K562 (cell line): Measurements from ENCODE around the gene SRPK3. TPM values are rescaled to one million over a fixed set of nuclear protein-coding genes. Genes with fewer than 3 reads are reported as not detected.

Experiments
- ATAC-seq: fragments of 200-7000 bp; cut with Tn5 transposase; 3 replicates; pipeline ENCODE4 v1.9.1; 2020; ENCODE audit warnings: moderate library complexity
- BruUV-seq: library from RNA; stranded (reverse); fragments of 400-500 nt; replicated peaks from 2 replicates; lab custom pipeline; 2021; lab: Mats Ljungman, UMichigan
- CTCF ChIA-PET: fragments of 300-600 bp; formaldehyde crosslinking; extraction: SDS; loops from one replicate; lab custom pipeline; 2021; ENCODE audit warnings: low intra/inter-chr PET ratio; lab: Yijun Ruan, JAX
- POLR2A ChIA-PET: fragments of 300-600, 350-650 bp; sonication (Branson Sonifier 250); formaldehyde crosslinking; extraction: SDS; loops from one replicate; lab custom pipeline; 2021; ENCODE audit warnings: antibody characterized with exemption, inconsistent platforms; lab: Yijun Ruan, JAX
- DNase-seq, 4 experiments: peaks; one replicate each; pipeline versions ENCODE4 v3.0.0 to v3.0.0-alpha.2; 2011 to 2018; ENCODE audit warnings: low spot score in 3 of 4, mixed read lengths in 3 of 4; ENCODE audit errors: extremely low read depth in 1 of 4
- FAIRE-seq: peaks from 2 replicates; lab custom pipeline; 2011; peaks lifted over from hg19 to GRCh38; lab: Jason Lieb, UNC
- H2AFZ ChIP-seq: 2 replicates; pipeline ENCODE4 v1.6.0; 2011; ENCODE audit warnings: low read depth, low read length, control low read depth, inconsistent platforms
- H3K27ac ChIP-seq: fragments of 200-600 bp; 3 replicates; pipeline ENCODE4 v1.8.0; 2011; ENCODE audit warnings: low read depth, mild to moderate bottlenecking, control low read depth, inconsistent platforms, low read length, moderate library complexity, mixed read lengths; ENCODE audit errors: extremely low read depth
- H3K27me3 ChIP-seq, 2 experiments: fragments of 300-600 bp in 1 of 2; 2 replicates in 1 of 2; 3 replicates in 1 of 2; pipeline versions ENCODE4 v1.6.0 to v1.8.0; 2011; ENCODE audit warnings: inconsistent platforms in 2 of 2, low read length in 2 of 2, mild to moderate bottlenecking in 1 of 2, mixed read lengths in 1 of 2, moderate library complexity in 1 of 2; ENCODE audit not compliant: control insufficient read depth in 2 of 2, insufficient read depth in 2 of 2
- H3K36me3 ChIP-seq: fragments of 300-600 bp; 3 replicates; pipeline ENCODE4 v1.8.0; 2011; ENCODE audit warnings: mild to moderate bottlenecking, low read length, inconsistent platforms; ENCODE audit not compliant: control insufficient read depth, insufficient read depth
- H3K4me1 ChIP-seq, 2 experiments: fragments of 200-600 bp in 1 of 2; replicated peaks in 1 of 2; 2 replicates in 1 of 2; 3 replicates in 1 of 2; pipeline versions ENCODE4 v1.5.1 to v1.8.0; 2011; ENCODE audit warnings: inconsistent platforms in 2 of 2, low read length in 2 of 2, mild to moderate bottlenecking in 1 of 2, mixed read lengths in 1 of 2, moderate library complexity in 1 of 2; ENCODE audit not compliant: control insufficient read depth in 2 of 2, insufficient read depth in 2 of 2
- H3K4me2 ChIP-seq: 2 replicates; pipeline ENCODE4 v1.6.1; 2011; ENCODE audit warnings: low read length, control low read depth, inconsistent platforms, mixed read lengths; ENCODE audit not compliant: insufficient read depth
- H3K4me3 ChIP-seq: fragments of 200-600 bp; sonication (generic), shearing (Covaris generic); 2 replicates; pipeline ENCODE4 v1.5.1; 2016; ENCODE audit warnings: control low read depth, inconsistent platforms
- H3K79me2 ChIP-seq: fragments of 200-600 bp; 3 replicates; pipeline ENCODE4 v1.8.0; 2011; ENCODE audit warnings: low read length, inconsistent platforms; ENCODE audit not compliant: control insufficient read depth, insufficient read depth
- H3K9ac ChIP-seq, 2 experiments: 2 replicates each; pipeline versions ENCODE4 v1.6.0 to v1.6.1; 2011; ENCODE audit warnings: low read depth in 2 of 2, low read length in 2 of 2, control low read depth in 1 of 2, inconsistent platforms in 1 of 2, mild to moderate bottlenecking in 1 of 2, mixed read lengths in 1 of 2; ENCODE audit not compliant: insufficient read depth in 1 of 2
- H3K9me1 ChIP-seq: one replicate; pipeline ENCODE4 v1.6.0; 2011; ENCODE audit warnings: inconsistent platforms, mild to moderate bottlenecking, low read length, moderate library complexity; ENCODE audit not compliant: control insufficient read depth, insufficient read depth
- H3K9me3 ChIP-seq: replicated peaks from 2 replicates; pipeline ENCODE4 v1.5.1; 2011; ENCODE audit warnings: low read depth, low read length, inconsistent platforms; ENCODE audit not compliant: control insufficient read depth, insufficient read depth
- H4K20me1 ChIP-seq: replicated peaks from 2 replicates; pipeline ENCODE4 v1.6.1; 2011; ENCODE audit warnings: low read length, inconsistent platforms, mixed read lengths; ENCODE audit not compliant: control insufficient read depth, insufficient read depth
- CBX5 ChIP-seq: IDR thresholded peaks from 2 replicates; pipeline ENCODE4 v1.6.1; 2014; ENCODE audit warnings: low read depth, borderline replicate concordance
- CTBP1 ChIP-seq: fragments of 450-650 bp; IDR thresholded peaks from 2 replicates; pipeline ENCODE4 v1.6.1; 2016; ENCODE audit warnings: borderline replicate concordance
- CUX1 ChIP-seq: fragments of 200-800 bp; sonication (Bioruptor generic); IDR thresholded peaks from 2 replicates; pipeline ENCODE4 v1.6.1; 2016; ENCODE audit warnings: missing genetic modification characterization, missing compliant biosample characterization
- FOXJ3 ChIP-seq: sonication (generic); formaldehyde crosslinking; IDR thresholded peaks from 2 replicates; pipeline ENCODE4 v1.4.0; 2020; ENCODE audit warnings: mild to moderate bottlenecking, missing genetic modification reagents
- GTF2B ChIP-seq: IDR thresholded peaks from 2 replicates; pipeline ENCODE4 v1.6.1; 2011; ENCODE audit not compliant: insufficient read length; ENCODE audit errors: extremely low read depth
- JUN ChIP-seq, 2 experiments: sonication (generic) in 1 of 2; formaldehyde crosslinking in 1 of 2; IDR thresholded peaks; 2 replicates each; pipeline versions ENCODE4 v1.6.1 to v1.8.0; 2012 to 2022; ENCODE audit warnings: borderline replicate concordance in 2 of 2, mild to moderate bottlenecking in 2 of 2, improper control_type of control experiment in 1 of 2, low read depth in 1 of 2, low read length in 1 of 2, missing genetic modification reagents in 1 of 2
- JUNB ChIP-seq: fragments of 450-650 bp; formaldehyde crosslinking; conservative IDR thresholded peaks from 2 replicates; pipeline ENCODE4 v1.4.0; 2020; ENCODE audit warnings: mild to moderate bottlenecking
- KDM2B ChIP-seq: fragments of 250-450 bp; sonication (Bioruptor Pico); IDR thresholded peaks from 2 replicates; pipeline ENCODE4 v1.8.0; 2021; ENCODE audit warnings: mild to moderate bottlenecking, moderate library complexity
- LCOR ChIP-seq: sonication (generic); formaldehyde crosslinking; IDR thresholded peaks from 2 replicates; pipeline ENCODE4 v1.8.0; 2022; ENCODE audit warnings: mild to moderate bottlenecking, missing genetic modification reagents
- MEIS2 ChIP-seq: fragments of 450-650 bp; IDR thresholded peaks from 2 replicates; pipeline ENCODE4 v1.6.1; 2014; ENCODE audit warnings: mild to moderate bottlenecking; ENCODE audit not compliant: partially characterized antibody
- PTTG1 ChIP-seq: fragments of 450-650 bp; IDR thresholded peaks from 2 replicates; pipeline ENCODE4 v1.6.1; 2016; ENCODE audit warnings: low read depth, mild to moderate bottlenecking, missing genetic modification characterization, missing compliant biosample characterization
- SIX5 ChIP-seq, 2 experiments: IDR thresholded peaks; 2 replicates each; pipeline ENCODE4 v1.6.1; 2011; ENCODE audit warnings: low read length in 2 of 2, borderline replicate concordance in 1 of 2, low read depth in 1 of 2, mild to moderate bottlenecking in 1 of 2, moderate library complexity in 1 of 2; ENCODE audit not compliant: insufficient read depth in 1 of 2
- SUPT5H ChIP-seq: fragments of 450-650 bp; IDR thresholded peaks from 2 replicates; pipeline ENCODE4 v1.6.1; 2016
- TCF7 ChIP-seq: sonication (generic); IDR thresholded peaks from 2 replicates; pipeline ENCODE4 v1.6.1; 2016; ENCODE audit warnings: antibody characterized with exemption, borderline replicate concordance
- XRCC5 ChIP-seq: fragments of 200-400 bp; formaldehyde crosslinking; IDR thresholded peaks from 2 replicates; pipeline ENCODE4 v1.6.1; 2017; ENCODE audit warnings: low read depth, mild to moderate bottlenecking, low read length
- ZNF23 ChIP-seq: fragments of 250-450 bp; sonication (Bioruptor Pico); IDR thresholded peaks from 2 replicates; pipeline ENCODE4 v1.4.0; 2020; ENCODE audit warnings: mild to moderate bottlenecking
- ZNF589 ChIP-seq: fragments of 200-800 bp; sonication (Bioruptor generic); IDR thresholded peaks from 2 replicates; pipeline ENCODE4 v1.6.1; 2016; ENCODE audit warnings: low read depth, missing genetic modification characterization, missing compliant biosample characterization
- WGBS: fragments of 100-300 bp; shearing (Covaris generic); methylation state at CpG from one replicate; pipeline ENCODE4 v1.1.6; 2016; ENCODE audit warnings: low coverage, mixed read lengths; ENCODE audit not compliant: insufficient coverage; ENCODE audit errors: missing lambda C conversion rate; 5-methylcytosine and 5-hydroxymethylcytosine counted together
- in situ Hi-C: fragments of 300-500 bp; cut with MboI; formaldehyde crosslinking; loops from 4 replicates; pipeline ENCODE4 v1.15.0; 2018; ENCODE audit warnings: inconsistent platforms, mixed read lengths
- intact Hi-C: fragments of 100-400 bp; cut with micrococcal nuclease; formaldehyde crosslinking; loops from 2 replicates; pipeline ENCODE4 v1.14.2; 2022
- polyA plus RNA-seq, 8 experiments: library from polyadenylated mRNA; depleted of rRNA in 4 of 8; stranded (reverse) in 5 of 8; unstranded in 3 of 8; fragments of >200 nt; fragmentation: Nextera tagmentation in 2 of 8; fragmentation: Illumina TruSeq in 1 of 8; extraction: Ambion mirVana in 2 of 8; extraction: Trizol in 1 of 8; gene quantifications; 2 replicates each; pipeline versions ENCODE4 v1.2.1 to v1.2.3, GENCODE V29; 2011 to 2014; ENCODE audit warnings: inconsistent platforms in 1 of 8, missing spikeins in 1 of 8
- total RNA-seq, 7 experiments: library from RNA; depleted of rRNA in 6 of 7; stranded (reverse); fragments of >200 nt in 6 of 7; fragmentation: Illumina TruSeq in 2 of 7; extraction: Trizol in 2 of 7; gene quantifications; 2 replicates each; pipeline versions ENCODE4 v1.2.1 to v1.2.3, GENCODE V29; 2011 to 2021; ENCODE audit warnings: low replicate concordance in 1 of 7

SRPK3 gene
- total and polyA plus RNA-seq, 9 of the 15 experiments (the other 6 are each of a cell fraction or from before 2014, with no cell fraction given) = 0.01 to 0.09 (median 0.04) TPM; not detected in 2

- H4K20me1 ChIP-seq = no peaks in the 10 kb centered on the region
- H3K4me1 ChIP-seq = peaks cover 8 to 39% of the 10 kb centered on the region in 2 experiments; a peak in 4 of 5 replicates
- no TSS peak for BruUV-seq
- peak; percentile 90 for ATAC-seq
- H3K9ac ChIP-seq = no peak overlapping the region
- no peaks in the 10 kb centered on the region for H3K9me1 ChIP-seq
- DNase-seq = peak in 3 of 4 experiments; percentile 28 to 65 (median 35)
- POLR2A ChIA-PET = no interaction called here
- H3K9me3 ChIP-seq = 0 out of 2 replicates have a peak, but pooled peaks cover 2% of the 10 kb centered on the region
- in situ Hi-C loops (no loop called here), intact Hi-C loops (no loop called here)
- WGBS = 6% methylated on average over 9 of the region's 9 CpGs
- peak; percentile 96 for FAIRE-seq
- no peaks in the 10 kb centered on the region for H3K27me3 ChIP-seq
- H2AFZ ChIP-seq = no peak overlapping the region
- CTCF ChIA-PET = interaction anchor here (0.6 kb wide), 1 partner anchor 284 kb away, joined by 3 read pairs; no protein-coding TSS in a partner anchor
- no peaks in the 10 kb centered on the region for H3K79me2 ChIP-seq
- no peak overlapping the region for H3K4me3 ChIP-seq
- no peak overlapping the region; the same call in 1 of the 2 replicates for H3K4me2 ChIP-seq
- no peak overlapping the region for H3K27ac ChIP-seq
- H3K36me3 ChIP-seq = no peaks in the 10 kb centered on the region; the same call in 2 of the 3 replicates
- TF ChIP-seq JUN (IDR thresholded peaks at IDR 0.05; ENCODE audit: borderline replicate concordance, low read depth, low read length) = 0 out of 2 replicates have a peak, but pooled peaks have one; percentile 7
- no peak for TF ChIP-seq JUN (CRISPR knock-in tag; IDR thresholded peaks at IDR 0.05; ENCODE audit: borderline replicate concordance)
- TF ChIP-seq JUNB (CRISPR knock-in tag) = no peak
- no peak for TF ChIP-seq XRCC5
- TF ChIP-seq LCOR (CRISPR knock-in tag) = no peak
- TF ChIP-seq SUPT5H = no peak
- no peak for TF ChIP-seq FOXJ3
- TF ChIP-seq CBX5 = no peak
- TF ChIP-seq CUX1 (CRISPR knock-in tag) = no peak
- TF ChIP-seq KDM2B (CRISPR knock-in tag) = no peak
- no peak for TF ChIP-seq GTF2B
- no peak for TF ChIP-seq ZNF589 (CRISPR knock-in tag)
- peak; percentile 66; the same call in 1 of the 2 replicates for TF ChIP-seq TCF7
- TF ChIP-seq CTBP1 = peak; percentile 24; the same call in 1 of the 2 replicates
- TF ChIP-seq SIX5 (IDR thresholded peaks at IDR 0.05; ENCODE audit: borderline replicate concordance in 1 of 2, insufficient read depth in 1 of 2, low read depth in 1 of 2, low read length in 2 of 2) = no peak
- no peak for TF ChIP-seq PTTG1 (tag)
- no peak for TF ChIP-seq ZNF23 (CRISPR knock-in tag)
- peak; percentile 46 for TF ChIP-seq MEIS2
These were observed 45.6 kb upstream of the SRPK3 start for GRCh38 chrX:153735274-153735673.
